Stimulated activated naive CD8-positive, alpha-beta T cell treated with anti-CD3 and anti-CD28 coated beads, Interleukin-15, Interleukin-2, amounts not matched to agents 100 ng/mL and 50 ng/mL, for 24 hours (primary cell): ENCODE results near the gene GAGE12H.
"Not testable (repeated sequence)": the region's sequence is repeated elsewhere in the genome, so short reads cannot be mapped to it uniquely, and the experiment has no call there.

Source experiments
- H3K27ac Mint-ChIP-seq: one replicate; pipeline ENCODE4 v1.8.0; 2021; ENCODE audit warnings: mild to moderate bottlenecking, mixed read lengths
- H3K27me3 Mint-ChIP-seq: one replicate; pipeline ENCODE4 v1.8.0; 2021; ENCODE audit warnings: mixed read lengths
- H3K36me3 Mint-ChIP-seq: one replicate; pipeline ENCODE4 v1.8.0; 2021; ENCODE audit warnings: low read depth, mixed read lengths
- H3K4me1 Mint-ChIP-seq: one replicate; pipeline ENCODE4 v1.8.0; 2021; ENCODE audit warnings: low read depth, mixed read lengths
- H3K4me3 Mint-ChIP-seq: one replicate; pipeline ENCODE4 v1.8.0; 2021; ENCODE audit warnings: mild to moderate bottlenecking, mixed read lengths
- H3K9me3 Mint-ChIP-seq: one replicate; pipeline ENCODE4 v1.8.0; 2021; ENCODE audit warnings: mixed read lengths

GAGE12H gene

GRCh38 chrX:49579649-49580048 lies at the start of gene GAGE12H:
GAGE12H (plus strand) TSS chrX:49579949; CDS start chrX:49581104, 1,155 bp downstream.
- not testable (repeated sequence) for H3K9me3 Mint-ChIP-seq, H3K27ac Mint-ChIP-seq, H3K4me3 Mint-ChIP-seq, H3K36me3 Mint-ChIP-seq, H3K4me1 Mint-ChIP-seq, H3K27me3 Mint-ChIP-seq

- H3K9me3 Mint-ChIP-seq, H3K4me1 Mint-ChIP-seq, H3K27me3 Mint-ChIP-seq, H3K27ac Mint-ChIP-seq, H3K36me3 Mint-ChIP-seq, H3K4me3 Mint-ChIP-seq: not testable (repeated sequence)
These were observed 47.9 kb upstream of the GAGE12H start, which contains the start of gene GAGE12C for GRCh38 chrX:49531877-49532276. GAGE12C (plus strand) TSS chrX:49532177; CDS start chrX:49533332, 1,155 bp downstream.

GRCh38 chrX:49541433-49541832 lies 38.3 kb upstream of the GAGE12H start, which contains the start of gene GAGE12D:
GAGE12D (plus strand) TSS chrX:49541733; CDS start chrX:49542888, 1,155 bp downstream.
- H3K4me1 Mint-ChIP-seq, H3K4me3 Mint-ChIP-seq, H3K27me3 Mint-ChIP-seq, H3K9me3 Mint-ChIP-seq, H3K27ac Mint-ChIP-seq, H3K36me3 Mint-ChIP-seq: not testable (repeated sequence)

GRCh38 chrX:49550989-49551388 lies 28.8 kb upstream of the GAGE12H start, which contains the start of gene GAGE12E:
GAGE12E (plus strand) TSS chrX:49551289; CDS start chrX:49552444, 1,155 bp downstream.
- not testable (repeated sequence) for H3K27me3 Mint-ChIP-seq, H3K4me1 Mint-ChIP-seq, H3K4me3 Mint-ChIP-seq, H3K27ac Mint-ChIP-seq, H3K36me3 Mint-ChIP-seq, H3K9me3 Mint-ChIP-seq

- not testable (repeated sequence) for H3K4me1 Mint-ChIP-seq, H3K27ac Mint-ChIP-seq, H3K27me3 Mint-ChIP-seq, H3K36me3 Mint-ChIP-seq, H3K4me3 Mint-ChIP-seq, H3K9me3 Mint-ChIP-seq
These were observed 19.2 kb upstream of the GAGE12H start, which contains the start of gene GAGE12F for GRCh38 chrX:49560542-49560941. GAGE12F (plus strand) TSS chrX:49560842; CDS start chrX:49561997, 1,155 bp downstream.

GRCh38 chrX:49568728-49569127 lies 11.0 kb upstream of the GAGE12H start:
- not testable (repeated sequence) for H3K4me1 Mint-ChIP-seq, H3K36me3 Mint-ChIP-seq, H3K9me3 Mint-ChIP-seq, H3K4me3 Mint-ChIP-seq, H3K27ac Mint-ChIP-seq, H3K27me3 Mint-ChIP-seq

GRCh38 chrX:49569152-49569551 lies 10.6 kb upstream of the GAGE12H start:
- not testable (repeated sequence) for H3K4me1 Mint-ChIP-seq, H3K27ac Mint-ChIP-seq, H3K4me3 Mint-ChIP-seq, H3K27me3 Mint-ChIP-seq, H3K36me3 Mint-ChIP-seq, H3K9me3 Mint-ChIP-seq

GRCh38 chrX:49570100-49570499 lies 9.6 kb upstream of the GAGE12H start, which contains the start of gene GAGE12G:
GAGE12G (plus strand) TSS chrX:49570400; CDS start chrX:49571555, 1,155 bp downstream.
- not testable (repeated sequence) for H3K4me1 Mint-ChIP-seq, H3K27ac Mint-ChIP-seq, H3K4me3 Mint-ChIP-seq, H3K9me3 Mint-ChIP-seq, H3K27me3 Mint-ChIP-seq, H3K36me3 Mint-ChIP-seq

GRCh38 chrX:49589196-49589595 lies 9.4 kb downstream of the GAGE12H start, which contains the start of gene GAGE2A:
GAGE2A (plus strand) TSS chrX:49589496; CDS start chrX:49590651, 1,155 bp downstream.
- not testable (repeated sequence) for H3K9me3 Mint-ChIP-seq, H3K4me1 Mint-ChIP-seq, H3K36me3 Mint-ChIP-seq, H3K27ac Mint-ChIP-seq, H3K4me3 Mint-ChIP-seq, H3K27me3 Mint-ChIP-seq

- H3K36me3 Mint-ChIP-seq, H3K27me3 Mint-ChIP-seq, H3K4me3 Mint-ChIP-seq, H3K27ac Mint-ChIP-seq, H3K9me3 Mint-ChIP-seq, H3K4me1 Mint-ChIP-seq: not testable (repeated sequence)
These were observed 10.2 kb downstream of the GAGE12H start for GRCh38 chrX:49589769-49590478.

GRCh38 chrX:49590488-49590887 lies 10.7 kb downstream of the GAGE12H start:
- H3K36me3 Mint-ChIP-seq, H3K27ac Mint-ChIP-seq, H3K9me3 Mint-ChIP-seq, H3K4me3 Mint-ChIP-seq, H3K4me1 Mint-ChIP-seq, H3K27me3 Mint-ChIP-seq: not testable (repeated sequence)

- not testable (repeated sequence) for H3K4me3 Mint-ChIP-seq, H3K27me3 Mint-ChIP-seq, H3K27ac Mint-ChIP-seq, H3K4me1 Mint-ChIP-seq, H3K36me3 Mint-ChIP-seq, H3K9me3 Mint-ChIP-seq
These were observed 19.0 kb downstream of the GAGE12H start, which contains the start of gene GAGE1 for GRCh38 chrX:49598720-49599119. GAGE1 (plus strand) TSS chrX:49599020; CDS start chrX:49600175, 1,155 bp downstream.

- H3K27ac Mint-ChIP-seq = no peak overlapping the region
- peaks cover 5% of the 10 kb centered on the region for H3K27me3 Mint-ChIP-seq
- H3K9me3 Mint-ChIP-seq = no peaks in the 10 kb centered on the region
- H3K4me1 Mint-ChIP-seq = no peaks in the 10 kb centered on the region
- no peak overlapping the region for H3K4me3 Mint-ChIP-seq
- H3K36me3 Mint-ChIP-seq = no peaks in the 10 kb centered on the region
These were observed 31.1 kb downstream of the GAGE12H start for GRCh38 chrX:49610718-49611310.

GRCh38 chrX:49618574-49618973 lies 38.8 kb downstream of the GAGE12H start:
- Mint-ChIP-seq H3K4me3 (no peak overlapping the region), H3K27me3 (peaks cover 5% of the 10 kb centered on the region), H3K9me3 (no peaks in the 10 kb centered on the region), H3K27ac (no peak overlapping the region), H3K36me3 (no peaks in the 10 kb centered on the region), H3K4me1 (no peaks in the 10 kb centered on the region)

GRCh38 chrX:49627086-49627777 lies 47.5 kb downstream of the GAGE12H start:
- Mint-ChIP-seq H3K9me3 (no peaks in the 10 kb centered on the region), H3K4me3 (no peak overlapping the region), H3K36me3 (no peaks in the 10 kb centered on the region), H3K4me1 (no peaks in the 10 kb centered on the region), H3K27ac (no peak overlapping the region), H3K27me3 (no peaks in the 10 kb centered on the region)
